Urinary bladder (tissue), 4 donors: Measurements from ENCODE around the gene PRDM16. TPM values are rescaled to one million over a fixed set of nuclear protein-coding genes. Genes with fewer than 3 reads are reported as not detected.

Source experiments
- DNase-seq: peaks from one replicate; pipeline ENCODE4 v3.0.0-alpha.2; 2015; ENCODE audit errors: extremely low spot score
- H3K27ac ChIP-seq: one replicate; pipeline ENCODE4 v1.5.1; 2013; ENCODE audit warnings: low read depth, mild to moderate bottlenecking, moderate library complexity
- H3K36me3 ChIP-seq: one replicate; pipeline ENCODE4 v1.6.1; 2013; ENCODE audit warnings: mild to moderate bottlenecking, moderate library complexity; ENCODE audit not compliant: insufficient read depth
- H3K4me1 ChIP-seq: one replicate; pipeline ENCODE4 v1.6.1; 2013; ENCODE audit warnings: mild to moderate bottlenecking, moderate library complexity; ENCODE audit not compliant: insufficient read depth
- H3K4me3 ChIP-seq: one replicate; pipeline ENCODE4 v1.5.1; 2013; ENCODE audit warnings: low read depth, low read length
- WGBS: extraction: QIAGEN DNeasy Blood & Tissue Kit; methylation state at CpG from one replicate; pipeline ENCODE4 v1.1.7; 2013; 5-methylcytosine and 5-hydroxymethylcytosine counted together
- polyA plus RNA-seq: library from polyadenylated mRNA; stranded (reverse); fragments of 200-250 nt; gene quantifications from one replicate; pipeline ENCODE4 v1.2.3, GENCODE V29; 2013
- total RNA-seq: library from RNA; depleted of rRNA; stranded (reverse); fragments of >200 nt; gene quantifications from one replicate; pipeline ENCODE4 v1.2.3, GENCODE V29; 2014
- donor health status: healthy with polysubstance abuse.
- donor health status: healthy.

The PRDM16 gene
- total and polyA plus RNA-seq, 2 donors: 2.8 to 3.7 TPM

- Histone ChIP-seq H3K4me1 (no peaks in the 10 kb centered on the region), H3K4me3 (no peak overlapping the region), H3K36me3 (no peaks in the 10 kb centered on the region), H3K27ac (no peak overlapping the region)
- no peak for DNase-seq
- 9% methylated on average over 82 of the region's 82 CpGs for WGBS
These were observed 4.7 kb downstream of the PRDM16 start for GRCh38 chr1:3073489-3074296.

GRCh38 chr1:3074297-3074741 lies 5.3 kb downstream of the PRDM16 start:
- Histone ChIP-seq H3K4me3 (no peak overlapping the region), H3K4me1 (no peaks in the 10 kb centered on the region)
- no peak for DNase-seq

GRCh38 chr1:3074800-3075199 lies 5.8 kb downstream of the PRDM16 start:
- no peak for DNase-seq
- WGBS: 81% methylated on average over 12 of the region's 12 CpGs
- H3K4me3 ChIP-seq: no peak overlapping the region
- no peaks in the 10 kb centered on the region for H3K4me1 ChIP-seq
- no peaks in the 10 kb centered on the region for H3K36me3 ChIP-seq
- H3K27ac ChIP-seq: no peak overlapping the region

More at GRCh38 chr1:3074297-3074741, 5.3 kb downstream of the PRDM16 start:
- WGBS: 54% methylated on average over 13 of the region's 13 CpGs
- no peak overlapping the region for H3K27ac ChIP-seq
- no peaks in the 10 kb centered on the region for H3K36me3 ChIP-seq

GRCh38 chr1:3075666-3076362 lies 6.8 kb downstream of the PRDM16 start:
- H3K27ac ChIP-seq: no peak overlapping the region
- 89% methylated on average over 36 of the region's 36 CpGs for WGBS
- DNase-seq: no peak
- H3K4me3 ChIP-seq: no peak overlapping the region
- H3K36me3 ChIP-seq: no peaks in the 10 kb centered on the region
- H3K4me1 ChIP-seq: no peaks in the 10 kb centered on the region

GRCh38 chr1:3076363-3076740 lies 7.3 kb downstream of the PRDM16 start:
- H3K4me3 ChIP-seq: no peak overlapping the region
- 81% methylated on average over 11 of the region's 11 CpGs for WGBS
- H3K27ac ChIP-seq: no peak overlapping the region
- H3K36me3 ChIP-seq: no peaks in the 10 kb centered on the region
- H3K4me1 ChIP-seq: no peaks in the 10 kb centered on the region
- no peak for DNase-seq

- no peak for DNase-seq
- no peaks in the 10 kb centered on the region for H3K4me1 ChIP-seq
- no peak overlapping the region for H3K4me3 ChIP-seq
- WGBS: 87% methylated on average over 9 of the region's 9 CpGs
- no peaks in the 10 kb centered on the region for H3K36me3 ChIP-seq
- H3K27ac ChIP-seq: no peak overlapping the region
These were observed 8.1 kb downstream of the PRDM16 start for GRCh38 chr1:3077081-3077480.

GRCh38 chr1:3077561-3077960 lies 8.6 kb downstream of the PRDM16 start:
- no peak overlapping the region for H3K4me3 ChIP-seq
- no peaks in the 10 kb centered on the region for H3K36me3 ChIP-seq
- DNase-seq: no peak
- H3K4me1 ChIP-seq: no peaks in the 10 kb centered on the region
- 82% methylated on average over 4 of the region's 4 CpGs for WGBS
- no peak overlapping the region for H3K27ac ChIP-seq

- 70% methylated on average over 15 of the region's 15 CpGs for WGBS
- no peak overlapping the region for H3K27ac ChIP-seq
- no peak overlapping the region for H3K4me3 ChIP-seq
- H3K36me3 ChIP-seq: no peaks in the 10 kb centered on the region
- no peaks in the 10 kb centered on the region for H3K4me1 ChIP-seq
- DNase-seq: no peak
These were observed 9.4 kb downstream of the PRDM16 start for GRCh38 chr1:3078430-3078861.

- Histone ChIP-seq H3K27ac (no peak overlapping the region), H3K4me3 (no peak overlapping the region), H3K4me1 (no peaks in the 10 kb centered on the region), H3K36me3 (no peaks in the 10 kb centered on the region)
- no peak for DNase-seq
- WGBS: 72% methylated on average over 24 of the region's 24 CpGs
These were observed 9.9 kb downstream of the PRDM16 start for GRCh38 chr1:3078871-3079270.

- DNase-seq: no peak
- 85% methylated on average over 18 of the region's 18 CpGs for WGBS
- H3K4me3 ChIP-seq: no peak overlapping the region
- H3K27ac ChIP-seq: no peak overlapping the region
- no peaks in the 10 kb centered on the region for H3K4me1 ChIP-seq
- H3K36me3 ChIP-seq: no peaks in the 10 kb centered on the region
These were observed 10.5 kb downstream of the PRDM16 start for GRCh38 chr1:3079381-3080052.

GRCh38 chr1:3080053-3080955 lies 11.3 kb downstream of the PRDM16 start:
- 68% methylated on average over 41 of the region's 41 CpGs for WGBS
- DNase-seq: no peak
- H3K27ac ChIP-seq: no peak overlapping the region
- H3K4me3 ChIP-seq: no peak overlapping the region
- no peaks in the 10 kb centered on the region for H3K36me3 ChIP-seq
- no peaks in the 10 kb centered on the region for H3K4me1 ChIP-seq

- H3K4me1 ChIP-seq: no peaks in the 10 kb centered on the region
- 87% methylated on average over 23 of the region's 23 CpGs for WGBS
- H3K4me3 ChIP-seq: no peak overlapping the region
- DNase-seq: no peak
- H3K36me3 ChIP-seq: no peaks in the 10 kb centered on the region
- no peak overlapping the region for H3K27ac ChIP-seq
These were observed 12.2 kb downstream of the PRDM16 start for GRCh38 chr1:3081171-3081683.

GRCh38 chr1:3082051-3082450 lies 13.0 kb downstream of the PRDM16 start:
- no peak for DNase-seq
- Histone ChIP-seq H3K27ac (no peak overlapping the region), H3K4me3 (no peak overlapping the region), H3K36me3 (no peaks in the 10 kb centered on the region), H3K4me1 (no peaks in the 10 kb centered on the region)
- 89% methylated on average over 8 of the region's 8 CpGs for WGBS
